HEK293T (cell line): Measurements from ENCODE around the gene LAMA3.

ENCODE experiments used
- CTCF ChIA-PET: fragments of 350-600 bp; formaldehyde crosslinking; extraction: SDS; loops from one replicate; lab custom pipeline; 2021; ENCODE audit warnings: antibody characterized with exemption, inconsistent platforms; lab: Yijun Ruan, JAX
- POLR2A ChIA-PET: fragments of 350-600 bp; formaldehyde crosslinking; extraction: SDS; loops from one replicate; lab custom pipeline; 2020; ENCODE audit warnings: antibody characterized with exemption, inconsistent platforms; lab: Yijun Ruan, JAX
- DNase-seq: peaks from one replicate; pipeline ENCODE4 v3.0.0; 2012; ENCODE audit warnings: mixed read lengths; ENCODE audit errors: extremely low spot score
- ARNT ChIP-seq: fragments of 450-650 bp; IDR thresholded peaks from 2 replicates; pipeline ENCODE4 v1.6.1; 2017; ENCODE audit warnings: mild to moderate bottlenecking
- BHLHE40 ChIP-seq: fragments of 450-650 bp; IDR thresholded peaks from 2 replicates; pipeline ENCODE4 v1.6.1; 2016; ENCODE audit warnings: mild to moderate bottlenecking, moderate library complexity, borderline replicate concordance
- CTBP1 ChIP-seq: fragments of 450-650 bp; IDR thresholded peaks from 2 replicates; pipeline ENCODE4 v1.6.1; 2016; ENCODE audit warnings: borderline replicate concordance
- ELF4 ChIP-seq: fragments of 450-650 bp; IDR thresholded peaks from 2 replicates; pipeline ENCODE4 v1.6.1; 2017; ENCODE audit warnings: antibody characterized with exemption
- FOXA1 ChIP-seq: fragments of 450-650 bp; IDR thresholded peaks from 2 replicates; pipeline ENCODE4 v1.6.1; 2016; ENCODE audit warnings: mild to moderate bottlenecking
- FOXK2 ChIP-seq: fragments of 450-650 bp; IDR thresholded peaks from 2 replicates; pipeline ENCODE4 v1.6.1; 2016; ENCODE audit warnings: mild to moderate bottlenecking
- FOXM1 ChIP-seq: fragments of 450-650 bp; IDR thresholded peaks from 2 replicates; pipeline ENCODE4 v1.6.1; 2017; ENCODE audit warnings: mild to moderate bottlenecking, borderline replicate concordance
- HDGF ChIP-seq: fragments of 450-650 bp; IDR thresholded peaks from 2 replicates; pipeline ENCODE4 v1.6.1; 2017; ENCODE audit warnings: antibody characterized with exemption, borderline replicate concordance
- L3MBTL2 ChIP-seq: fragments of 450-650 bp; conservative IDR thresholded peaks from 2 replicates; pipeline ENCODE4 v1.6.1; 2016; ENCODE audit warnings: mild to moderate bottlenecking
- LEF1 ChIP-seq: fragments of 450-650 bp; IDR thresholded peaks from 2 replicates; pipeline ENCODE4 v1.6.1; 2017; ENCODE audit warnings: mild to moderate bottlenecking, borderline replicate concordance
- NFRKB ChIP-seq: fragments of 450-650 bp; IDR thresholded peaks from 2 replicates; pipeline ENCODE4 v1.6.1; 2016; ENCODE audit warnings: mild to moderate bottlenecking, moderate library complexity
- SP1 ChIP-seq: fragments of 450-650 bp; IDR thresholded peaks from 2 replicates; pipeline ENCODE4 v1.6.1; 2017
- SUZ12 ChIP-seq: fragments of 450-650 bp; IDR thresholded peaks from 2 replicates; pipeline ENCODE4 v1.6.1; 2016; ENCODE audit warnings: mild to moderate bottlenecking
- TARDBP ChIP-seq: fragments of 450-650 bp; IDR thresholded peaks from 2 replicates; pipeline ENCODE4 v1.6.1; 2016
- ZNF384 ChIP-seq: fragments of 450-650 bp; IDR thresholded peaks from 2 replicates; pipeline ENCODE4 v1.6.1; 2016
- TF ChIP-seq, protein P1 (sequence below): fragments of 450-650 bp; IDR thresholded peaks from 2 replicates; pipeline ENCODE4 v1.6.1; 2016

The LAMA3 gene

GRCh38 chr18:23934252-23934651 is 245.0 kb downstream of the LAMA3 start:
- no peak for DNase-seq
- ChIA-PET CTCF (interaction anchor here (1.6 kb wide), 1 partner anchor 16 kb away, joined by 6 read pairs; no protein-coding TSS in a partner anchor), POLR2A (no interaction called here)
- no peak for TF ChIP-seq ZNF384
- TF ChIP-seq ELF4 = no peak

DNA sequence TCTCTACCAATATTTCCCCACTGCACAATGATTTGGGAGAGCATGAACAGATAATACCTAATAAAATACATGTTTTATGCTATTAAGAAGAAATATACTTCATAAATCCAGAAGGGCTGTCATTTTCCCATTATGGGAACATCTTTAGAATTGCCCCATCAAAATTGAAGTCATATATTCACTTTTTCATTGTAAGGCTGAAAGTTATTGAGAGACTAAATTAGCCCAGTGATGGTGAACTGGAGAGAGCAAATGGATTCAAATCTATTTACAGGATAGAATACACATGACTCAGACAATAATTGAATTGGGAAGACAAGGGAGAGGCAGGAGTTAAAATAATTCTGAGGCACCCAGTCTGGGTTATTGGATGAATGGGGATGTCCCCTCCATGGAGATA is 245.6 kb downstream of the LAMA3 start:
- TF ChIP-seq SP1 = no peak
- TF ChIP-seq BHLHE40 = no peak
- TF ChIP-seq, protein P1, sequence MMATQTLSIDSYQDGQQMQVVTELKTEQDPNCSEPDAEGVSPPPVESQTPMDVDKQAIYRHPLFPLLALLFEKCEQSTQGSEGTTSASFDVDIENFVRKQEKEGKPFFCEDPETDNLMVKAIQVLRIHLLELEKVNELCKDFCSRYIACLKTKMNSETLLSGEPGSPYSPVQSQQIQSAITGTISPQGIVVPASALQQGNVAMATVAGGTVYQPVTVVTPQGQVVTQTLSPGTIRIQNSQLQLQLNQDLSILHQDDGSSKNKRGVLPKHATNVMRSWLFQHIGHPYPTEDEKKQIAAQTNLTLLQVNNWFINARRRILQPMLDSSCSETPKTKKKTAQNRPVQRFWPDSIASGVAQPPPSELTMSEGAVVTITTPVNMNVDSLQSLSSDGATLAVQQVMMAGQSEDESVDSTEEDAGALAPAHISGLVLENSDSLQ = no peak
- no peak for TF ChIP-seq NFRKB
- no peak for TF ChIP-seq FOXK2
- TF ChIP-seq FOXM1 = no peak
- TF ChIP-seq HDGF = no peak
- no peak for TF ChIP-seq SUZ12
- no peak for TF ChIP-seq LEF1
- no peak for TF ChIP-seq FOXA1
- TF ChIP-seq ARNT = no peak
- TF ChIP-seq CTBP1 = no peak
- no peak for TF ChIP-seq ELF4
- TF ChIP-seq ZNF384 = no peak
- no peak for TF ChIP-seq L3MBTL2
- no peak for TF ChIP-seq TARDBP
- ChIA-PET CTCF (no interaction called here), POLR2A (no interaction called here)
- no peak for DNase-seq

DNA sequence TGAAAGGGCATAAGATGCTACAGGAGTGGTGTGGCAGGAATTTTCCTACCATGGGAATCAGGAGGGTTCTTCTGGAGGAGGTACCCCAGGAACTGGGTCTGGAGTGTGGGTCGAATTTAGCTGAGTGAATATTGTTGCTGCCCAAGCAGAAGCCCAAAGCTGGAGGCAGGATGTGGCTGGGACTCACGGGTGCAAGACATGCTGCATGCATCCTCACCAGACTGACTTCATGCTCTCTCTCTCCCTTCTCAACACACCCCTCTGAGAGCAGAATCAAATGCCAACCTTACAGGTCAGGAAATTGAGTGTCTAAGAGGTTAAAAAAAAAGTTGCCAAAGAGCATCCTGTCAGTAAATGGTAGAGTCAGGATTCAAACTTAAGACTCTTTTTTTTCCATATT is 246.6 kb downstream of the LAMA3 start:
- DNase-seq = no peak
- TF ChIP-seq ARNT (no peak), L3MBTL2 (no peak), HDGF (no peak), FOXK2 (no peak), SP1 (no peak), TARDBP (no peak), ELF4 (no peak), NFRKB (no peak), ZNF384 (no peak), FOXM1 (no peak), CTBP1 (no peak), FOXA1 (no peak), SUZ12 (no peak), BHLHE40 (no peak), LEF1 (no peak)
- TF ChIP-seq, protein P1 = no peak
- CTCF ChIA-PET = no interaction called here
- POLR2A ChIA-PET = no interaction called here

DNA sequence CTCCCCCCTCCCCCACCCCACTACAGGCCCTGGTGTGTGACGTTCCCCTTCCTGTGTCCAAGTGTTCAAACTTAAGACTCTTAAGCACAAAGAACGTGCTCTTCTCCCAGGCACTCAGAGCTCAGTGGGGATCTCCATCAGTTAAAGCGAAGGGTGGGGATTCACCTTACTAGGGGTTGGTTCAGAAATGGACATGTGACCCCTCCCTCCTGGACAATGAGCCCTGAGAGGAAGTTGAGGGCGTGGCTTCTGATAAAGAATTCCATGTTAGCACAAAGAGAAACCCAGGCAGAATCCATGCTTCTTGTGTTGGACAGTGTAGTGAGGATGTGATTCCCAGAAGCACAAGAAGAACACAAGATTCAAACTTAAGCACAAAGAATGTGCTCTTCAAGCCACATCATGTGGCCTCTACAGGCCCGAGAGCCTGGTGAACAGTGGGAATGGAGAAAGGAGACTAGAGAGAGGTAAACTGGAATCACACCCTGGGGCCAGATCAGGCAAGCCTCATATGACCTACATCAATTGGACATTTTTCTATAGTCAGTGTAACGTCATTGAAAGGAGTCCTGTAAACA is 247.2 kb downstream of the LAMA3 start:
- TF ChIP-seq, protein P1 = no peak
- TF ChIP-seq FOXK2 = no peak
- TF ChIP-seq SP1 = no peak
- TF ChIP-seq HDGF = no peak
- TF ChIP-seq ELF4 = no peak
- TF ChIP-seq ARNT = no peak
- TF ChIP-seq FOXM1 = no peak
- no peak for TF ChIP-seq TARDBP
- TF ChIP-seq BHLHE40 = no peak
- TF ChIP-seq ZNF384 = no peak
- no peak for TF ChIP-seq LEF1
- TF ChIP-seq SUZ12 = no peak
- TF ChIP-seq L3MBTL2 = no peak
- no peak for TF ChIP-seq FOXA1
- POLR2A ChIA-PET = no interaction called here
- CTCF ChIA-PET = no interaction called here
- DNase-seq = no peak

DNA sequence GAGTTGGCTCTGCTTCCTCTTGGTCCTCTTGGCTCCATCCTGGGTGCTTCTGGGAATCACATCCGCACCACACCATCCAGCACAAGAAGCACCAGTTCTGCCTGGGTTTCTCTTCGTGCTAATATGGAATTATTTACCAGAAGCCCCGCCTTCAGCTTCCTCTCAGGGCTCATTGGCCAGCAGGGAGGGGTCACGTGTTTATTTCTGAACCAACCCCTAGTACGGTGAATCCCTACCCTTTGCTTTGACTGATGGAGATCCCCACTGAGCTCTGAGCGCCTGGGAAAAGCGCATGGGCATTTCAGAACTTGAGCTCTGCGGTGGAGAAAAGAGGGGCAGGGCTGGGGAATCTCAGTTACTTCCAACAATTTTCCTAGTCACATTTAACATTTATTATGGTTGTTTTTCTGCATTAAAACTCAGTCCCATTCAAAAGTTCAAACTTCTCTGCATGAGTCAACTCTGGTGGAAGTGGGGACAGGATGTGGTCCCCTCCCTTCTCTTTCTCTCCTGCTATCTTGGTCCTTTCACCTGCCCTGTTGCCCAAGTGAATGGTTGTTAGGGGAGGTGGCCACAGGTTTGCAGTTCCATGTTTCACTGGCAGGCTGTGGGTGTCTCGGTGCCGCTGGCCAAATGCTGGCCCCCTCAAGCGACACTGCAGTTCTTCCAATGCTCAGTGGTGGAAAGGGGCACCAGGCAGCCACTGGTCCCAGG is 248.9 kb downstream of the LAMA3 start:
- ChIA-PET POLR2A (no interaction called here), CTCF (no interaction called here)

More for the DNA sequence above, 248.9 kb downstream of the LAMA3 start:
- DNase-seq = no peak
- TF ChIP-seq LEF1 = no peak
- no peak for TF ChIP-seq ARNT
- TF ChIP-seq, protein P1 = no peak
